ENCODE results near the gene CFAP58. TPM values are rescaled to one million over a fixed set of nuclear protein-coding genes. Genes with fewer than 3 reads are reported as not detected.

CFAP58 gene
- total RNA-seq, 4 donors from 2014 or later, result 0.29 to 2.2 (median 1.3) TPM

- Histone ChIP-seq H3K36me3 (no peaks in the 10 kb centered on the region), H3K4me1 (no peaks in the 10 kb centered on the region), H3K9me3 (no peaks in the 10 kb centered on the region), H3K4me3 (no peak overlapping the region), H3K27me3 (no peaks in the 10 kb centered on the region), H3K27ac (no peak overlapping the region)
- DNase-seq, result no peak
- TF ChIP-seq POLR2A (IDR thresholded peaks at IDR 0.05) (no peak), CTCF (IDR thresholded peaks at IDR 0.05) (no peak)
- intact Hi-C loops (cut with DNase I; ENCODE audit: low total_unique reads), result no loop called here
These were observed 93.7 kb downstream of the CFAP58 start for GRCh38 chr10:104447331-104447730.

- no peak for DNase-seq
- Histone ChIP-seq H3K9me3 (no peaks in the 10 kb centered on the region), H3K27ac (no peak overlapping the region), H3K36me3 (no peaks in the 10 kb centered on the region), H3K27me3 (no peaks in the 10 kb centered on the region), H3K4me1 (no peaks in the 10 kb centered on the region), H3K4me3 (no peak overlapping the region)
- intact Hi-C loops (cut with DNase I; ENCODE audit: low total_unique reads), result no loop called here
- TF ChIP-seq CTCF (IDR thresholded peaks at IDR 0.05) (no peak), POLR2A (IDR thresholded peaks at IDR 0.05) (no peak)
These were observed 94.3 kb downstream of the CFAP58 start for GRCh38 chr10:104447906-104448305.

- TF ChIP-seq POLR2A (IDR thresholded peaks at IDR 0.05) (no peak), CTCF (IDR thresholded peaks at IDR 0.05) (no peak)
- Histone ChIP-seq H3K9me3 (no peaks in the 10 kb centered on the region), H3K27me3 (no peaks in the 10 kb centered on the region), H3K27ac (no peak overlapping the region), H3K36me3 (no peaks in the 10 kb centered on the region), H3K4me1 (no peaks in the 10 kb centered on the region), H3K4me3 (no peak overlapping the region)
- intact Hi-C loops (cut with DNase I; ENCODE audit: low total_unique reads), result no loop called here
- DNase-seq, result no peak
These were observed 95.8 kb downstream of the CFAP58 start for GRCh38 chr10:104449391-104449790.

- Histone ChIP-seq H3K27me3 (no peaks in the 10 kb centered on the region), H3K27ac (no peak overlapping the region), H3K4me3 (no peak overlapping the region), H3K9me3 (no peaks in the 10 kb centered on the region), H3K36me3 (no peaks in the 10 kb centered on the region), H3K4me1 (no peaks in the 10 kb centered on the region)
- TF ChIP-seq CTCF (IDR thresholded peaks at IDR 0.05) (no peak), POLR2A (IDR thresholded peaks at IDR 0.05) (no peak)
- intact Hi-C loops (cut with DNase I; ENCODE audit: low total_unique reads), result no loop called here
- no peak for DNase-seq
These were observed 96.9 kb downstream of the CFAP58 start for GRCh38 chr10:104450490-104450889.

- no peak overlapping the region for H3K4me3 ChIP-seq
- no peaks in the 10 kb centered on the region for H3K36me3 ChIP-seq
- no peaks in the 10 kb centered on the region for H3K27me3 ChIP-seq
- no peaks in the 10 kb centered on the region for H3K9me3 ChIP-seq
- no peak overlapping the region for H3K27ac ChIP-seq
- no peaks in the 10 kb centered on the region for H3K4me1 ChIP-seq
- no peak for TF ChIP-seq POLR2A (IDR thresholded peaks at IDR 0.05)
- TF ChIP-seq CTCF (IDR thresholded peaks at IDR 0.05), result no peak
- no peak for DNase-seq
- intact Hi-C loops (cut with DNase I; ENCODE audit: low total_unique reads), result no loop called here
These were observed 97.3 kb downstream of the CFAP58 start for GRCh38 chr10:104450954-104451353.

Data from uterus (tissue), 4 donors.